GM20431 (cell line): ENCODE data around the gene ACTL8.
"Not testable (repeated sequence)": the region's sequence is repeated elsewhere in the genome, so short reads cannot be mapped to it uniquely, and the experiment has no call there.

ENCODE experiments used
- in situ Hi-C: fragments of 300-500 bp; cut with MseI, MboI; formaldehyde crosslinking; loops from one replicate; pipeline ENCODE4 v1.15.0; 2020; ENCODE audit warnings: low sequenced_read_pairs; ENCODE audit not compliant: unreplicated experiment

The ACTL8 gene

DNA sequence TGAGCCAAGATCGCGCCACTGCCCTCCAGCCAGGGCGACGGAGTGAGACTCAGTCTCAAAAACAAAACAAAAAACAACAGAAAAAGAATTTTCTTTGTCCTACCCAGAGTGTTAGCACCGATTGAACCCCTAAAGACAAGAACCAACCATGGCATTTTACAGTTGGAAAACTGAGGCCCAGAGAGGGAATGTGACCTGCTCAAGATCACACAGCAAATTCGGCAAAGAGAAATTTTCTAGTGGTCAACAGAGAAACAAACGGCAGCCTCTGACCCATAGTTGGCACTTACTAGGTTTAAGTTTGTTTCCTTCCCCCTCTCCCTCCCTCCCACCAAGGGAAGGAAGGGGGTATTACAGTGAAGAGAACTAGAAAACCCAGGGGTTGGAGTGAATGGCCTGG lies 20.5 kb upstream of the ACTL8 start:
- in situ Hi-C loops = no loop called here

DNA sequence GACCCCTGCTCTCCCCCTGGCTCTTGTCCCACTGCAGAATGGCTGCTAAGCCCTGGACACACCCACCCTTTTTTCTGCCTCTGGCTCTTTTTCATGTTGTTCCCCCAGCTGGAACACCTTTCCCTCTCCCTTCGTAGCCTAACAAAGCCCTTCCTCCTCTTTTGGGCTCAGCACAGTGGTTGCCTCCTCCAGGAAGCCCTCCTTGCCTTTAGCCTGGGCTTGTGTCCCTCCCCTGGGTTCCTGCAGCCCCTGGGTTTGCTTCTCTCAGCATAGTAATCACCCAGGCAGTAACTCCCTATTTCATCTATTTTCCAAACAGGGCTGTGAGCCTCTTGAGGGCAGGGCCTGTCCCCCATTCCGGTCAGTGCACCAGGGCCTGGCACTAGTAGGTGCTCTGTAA lies 19.8 kb upstream of the ACTL8 start:
- in situ Hi-C loops = no loop called here

DNA sequence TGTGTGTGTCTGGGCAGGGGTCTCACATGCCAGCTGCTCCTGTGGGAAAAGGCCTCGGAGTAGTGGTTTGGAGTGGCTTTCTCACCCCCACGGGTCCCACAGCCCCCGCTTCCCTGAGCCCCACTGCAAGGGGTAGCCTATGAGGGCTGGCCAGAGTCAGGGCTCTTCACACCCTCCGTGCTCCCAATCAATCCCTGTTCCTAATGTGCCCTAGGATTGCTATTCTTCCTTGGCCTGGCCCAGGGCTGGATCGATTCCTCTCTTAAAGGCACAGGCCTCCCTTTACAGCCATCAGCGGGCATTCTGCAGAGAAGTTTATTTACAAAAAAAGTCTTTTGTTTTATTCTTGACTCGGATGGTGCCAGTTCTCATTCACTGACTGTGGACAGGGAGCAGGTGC lies 19.3 kb upstream of the ACTL8 start:
- in situ Hi-C loops = no loop called here

DNA sequence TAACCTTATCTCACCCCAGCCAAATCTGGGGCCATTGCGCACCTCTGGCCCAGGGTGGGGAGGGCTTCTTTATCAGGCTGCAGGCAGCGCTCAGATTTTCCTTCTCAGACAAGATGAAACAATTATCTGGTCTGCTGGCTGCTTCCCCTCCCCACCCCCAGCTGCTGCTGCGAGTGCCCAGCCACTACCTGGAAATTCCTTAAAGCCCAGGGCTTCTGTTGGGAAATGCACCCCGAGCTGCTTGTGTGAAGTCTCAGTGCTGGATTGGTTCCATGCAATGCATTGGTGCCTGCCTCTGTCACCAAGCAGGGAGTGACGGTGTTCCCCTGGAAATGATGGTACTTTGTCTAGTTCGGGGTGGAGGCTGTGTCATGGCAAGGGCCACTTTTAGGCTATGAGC lies 18.5 kb upstream of the ACTL8 start:
- in situ Hi-C loops = no loop called here

DNA sequence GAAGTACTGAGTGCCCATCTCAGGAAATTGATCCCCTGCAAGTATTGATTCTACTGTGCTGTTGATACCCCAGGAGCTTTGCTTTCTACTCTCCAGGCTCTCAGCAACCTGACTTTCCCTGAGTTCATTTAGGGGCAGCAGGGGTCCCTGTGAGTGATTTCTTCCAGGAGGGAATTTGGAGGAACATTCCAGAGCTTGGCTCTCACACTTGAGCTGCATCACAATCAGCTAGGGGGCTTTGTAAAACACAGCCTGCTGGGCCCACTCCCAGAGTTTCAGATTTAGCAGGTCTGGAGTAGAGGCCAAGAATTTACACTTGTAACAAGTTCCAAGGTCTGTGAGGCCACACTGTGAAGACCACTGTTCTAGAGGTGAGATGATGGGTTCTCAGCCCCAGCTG lies 16.1 kb upstream of the ACTL8 start:
- in situ Hi-C loops = no loop called here

DNA sequence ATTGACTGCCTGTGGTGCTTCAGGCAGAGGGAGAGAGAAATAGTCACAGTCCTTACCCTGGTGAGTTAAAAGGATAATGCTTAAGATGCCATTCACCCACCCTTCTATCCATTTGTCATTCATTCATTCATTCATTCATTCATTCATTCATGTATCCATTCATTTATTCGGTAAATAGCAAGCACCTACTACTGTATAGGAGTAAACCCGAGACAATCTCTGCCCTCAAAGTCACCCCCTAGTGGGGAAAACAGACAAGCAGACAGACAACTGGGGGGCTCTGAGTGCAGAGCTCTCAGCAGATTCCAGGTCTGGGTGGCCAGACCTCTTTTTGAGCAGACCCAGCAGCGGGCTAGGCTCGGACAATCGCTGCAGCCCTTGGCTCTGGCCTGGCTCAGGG lies 14.1 kb upstream of the ACTL8 start:
- in situ Hi-C loops = no loop called here

DNA sequence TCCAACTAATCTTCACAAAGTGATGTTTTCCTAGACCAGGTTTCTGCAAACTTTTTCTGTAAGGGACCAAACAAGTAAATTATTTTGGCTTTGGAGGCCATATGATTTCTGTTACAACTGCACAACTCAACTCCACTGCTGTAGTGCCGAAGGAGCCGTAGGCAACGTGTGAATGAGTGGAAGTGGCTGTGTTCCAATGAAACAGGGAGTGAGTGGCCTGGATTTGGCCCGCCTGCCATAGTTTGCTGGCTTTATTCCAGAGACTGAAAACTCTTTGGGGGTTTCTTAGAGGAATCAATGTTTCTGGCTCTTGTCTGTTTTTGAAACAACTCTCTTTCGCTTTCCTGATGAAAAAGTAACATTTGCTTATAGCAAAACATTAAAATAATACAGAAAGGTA lies 12.6 kb upstream of the ACTL8 start:
- in situ Hi-C loops = no loop called here

DNA sequence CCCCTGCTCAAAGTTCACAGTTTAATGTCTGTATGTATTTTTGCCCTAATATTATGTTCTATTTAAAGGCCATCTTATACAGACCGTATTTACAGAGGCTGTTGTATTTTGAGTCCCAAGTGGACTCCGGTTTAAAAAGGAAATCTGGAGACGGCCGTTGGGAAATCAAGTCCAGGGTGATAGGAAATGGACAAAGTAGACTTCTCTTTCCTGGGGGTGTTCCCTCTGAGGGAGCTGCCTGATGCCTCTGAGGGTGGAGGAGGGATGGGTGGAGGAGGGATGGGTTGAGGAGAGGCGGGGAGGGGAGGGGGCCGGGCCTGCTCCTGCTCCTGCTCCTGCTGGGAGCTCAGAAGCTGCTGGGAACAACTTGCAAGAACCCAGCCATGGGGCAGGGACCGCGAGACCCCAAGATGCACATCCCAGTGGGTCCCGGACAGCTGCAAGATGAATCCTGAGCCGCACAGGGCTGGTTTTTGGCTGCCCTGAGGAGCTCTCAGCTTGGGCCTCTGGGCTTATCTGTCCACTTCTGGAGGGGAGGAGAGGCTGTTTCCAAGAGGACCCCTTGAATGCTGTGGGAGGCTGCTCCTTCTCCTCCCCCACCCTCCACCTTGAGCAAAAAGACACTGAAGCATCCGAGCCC lies 12.0 kb upstream of the ACTL8 start:
- in situ Hi-C loops = no loop called here

DNA sequence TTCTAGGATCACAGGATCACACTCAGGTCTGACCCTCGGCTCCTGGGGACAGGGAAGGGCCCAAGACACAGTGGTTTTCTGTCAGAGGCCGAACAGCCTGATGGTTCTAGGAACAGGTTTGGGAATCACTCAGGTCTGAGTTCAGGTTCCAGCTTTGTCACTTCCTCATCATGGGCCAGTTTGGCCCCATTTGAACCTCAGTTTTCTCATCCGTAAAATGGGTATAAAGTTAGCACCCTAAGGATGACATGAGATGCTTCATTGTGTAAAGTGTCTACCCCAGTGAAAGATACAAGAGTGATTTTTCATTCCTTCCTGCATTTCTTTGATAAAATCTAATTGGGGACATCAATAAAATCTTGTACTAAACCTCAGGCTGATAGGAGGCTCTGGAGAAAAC lies 11.2 kb upstream of the ACTL8 start:
- in situ Hi-C loops = no loop called here

DNA sequence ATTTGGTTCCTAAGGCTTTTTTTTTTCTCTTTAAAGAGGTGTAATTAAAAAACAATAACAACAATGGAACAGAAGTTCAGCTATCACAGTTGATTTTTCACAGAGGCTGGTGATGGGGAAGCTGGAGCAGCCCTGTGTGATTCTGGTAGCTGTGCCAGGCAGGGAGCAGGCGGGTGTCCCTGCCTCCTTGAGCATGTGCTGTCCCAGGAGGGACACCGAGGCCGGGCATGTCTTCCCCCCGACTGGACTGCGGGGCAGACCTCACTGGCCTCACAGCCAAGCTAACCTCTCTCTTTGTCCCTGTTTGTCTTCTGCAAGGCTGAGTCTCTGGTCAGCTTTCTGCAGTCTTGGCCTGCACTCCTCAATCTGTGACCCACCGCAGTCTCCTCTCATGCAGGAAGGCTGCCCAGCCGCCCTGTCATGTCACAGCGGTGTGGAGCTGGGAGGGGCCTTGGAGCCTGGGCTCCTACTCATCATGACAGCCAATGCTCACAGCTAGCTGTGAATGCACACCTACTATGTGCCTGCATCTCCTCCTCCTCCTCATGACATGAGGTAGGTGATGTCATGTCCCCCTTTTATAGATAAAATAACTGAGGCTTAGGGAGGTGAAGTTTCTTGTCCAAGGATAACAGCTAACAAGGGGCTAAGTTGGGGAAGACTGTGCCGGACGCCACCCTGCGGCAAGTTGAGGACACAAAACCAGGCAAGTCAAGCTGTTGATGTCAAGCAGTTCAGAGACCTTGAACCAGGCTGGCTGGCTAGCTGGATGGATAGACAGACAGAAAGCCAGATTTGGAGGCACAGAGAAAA lies 10.3 kb upstream of the ACTL8 start:
- in situ Hi-C loops = no loop called here

DNA sequence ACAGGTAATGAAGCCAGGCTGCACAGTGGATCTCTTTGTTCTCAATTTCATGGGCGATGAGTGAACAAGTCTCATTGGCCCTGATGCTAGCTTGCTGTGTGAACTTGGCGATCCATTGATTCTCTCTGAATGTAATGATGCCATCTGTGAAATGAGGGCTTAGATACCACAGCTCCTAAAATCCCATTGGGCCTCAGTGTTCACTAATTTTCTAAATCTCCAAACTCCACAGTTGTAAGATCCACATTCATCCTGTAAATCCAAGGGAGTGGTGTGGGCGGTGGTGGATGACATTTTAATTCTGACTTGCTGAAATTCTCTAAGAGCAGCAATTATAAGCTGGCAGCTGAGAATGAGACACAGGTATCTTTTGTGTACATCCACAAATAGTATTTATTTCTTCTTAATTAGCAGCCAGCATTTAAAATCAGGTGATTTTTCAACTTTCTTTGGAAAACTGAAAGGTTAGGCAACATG lies 9.6 kb upstream of the ACTL8 start:
- in situ Hi-C loops = no loop called here

DNA sequence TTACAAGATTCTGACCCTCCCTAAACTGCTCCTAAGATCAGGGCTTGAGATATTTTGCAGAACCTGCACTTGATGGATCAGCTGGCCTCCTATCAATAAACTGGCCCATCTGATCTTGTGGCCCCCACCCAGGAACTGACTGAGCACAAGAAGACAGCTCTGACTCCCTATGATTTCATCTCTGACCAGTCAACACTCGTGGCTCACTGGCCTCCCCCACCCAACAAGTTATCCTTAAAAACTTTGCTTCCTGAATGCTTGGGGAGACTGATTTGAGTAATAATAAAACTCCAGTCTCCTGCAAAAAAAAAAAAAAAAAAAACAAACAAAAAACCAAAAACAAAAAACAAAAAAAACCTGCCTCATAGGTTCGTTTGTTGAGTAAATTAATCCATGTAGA lies 8.9 kb upstream of the ACTL8 start:
- in situ Hi-C loops = not testable (repeated sequence)

DNA sequence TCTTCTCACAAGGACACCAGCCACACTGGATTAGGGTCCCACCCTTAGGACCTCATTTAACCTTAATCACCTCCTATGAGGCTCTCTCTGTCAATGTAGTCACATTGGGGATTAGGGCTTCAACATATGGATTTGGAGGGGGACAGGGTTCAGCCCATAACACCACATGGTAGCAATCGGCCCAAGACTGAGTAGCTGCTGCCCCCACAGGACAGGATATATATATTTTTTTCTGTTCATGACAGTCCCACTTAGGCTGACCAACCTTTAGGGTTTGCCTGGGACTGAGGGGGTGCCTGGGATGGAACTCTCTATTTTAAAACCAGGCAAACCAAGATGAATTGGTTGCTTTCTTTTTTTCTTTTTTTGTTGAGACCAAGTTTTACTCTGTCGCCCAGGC lies 8.2 kb upstream of the ACTL8 start:
- in situ Hi-C loops = no loop called here

DNA sequence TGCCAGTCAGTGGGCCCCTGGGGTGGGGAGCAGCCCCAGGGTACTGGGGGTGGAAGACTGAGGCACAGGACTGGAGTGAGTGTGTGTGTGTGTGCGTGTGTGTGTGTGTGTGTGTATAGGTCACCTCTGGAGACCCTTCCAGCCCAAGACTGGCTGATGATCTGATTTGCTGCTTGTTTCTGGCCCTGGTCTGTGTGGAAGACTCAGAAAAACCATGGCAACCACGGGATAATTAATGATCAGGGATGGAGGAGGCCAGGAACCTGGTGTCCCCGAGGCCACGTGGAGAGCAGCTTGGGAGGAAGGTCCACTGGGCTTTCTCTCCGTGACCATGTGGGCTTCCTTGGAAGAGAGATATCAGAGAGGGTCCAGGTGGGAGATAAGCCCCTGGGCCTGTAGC lies 4.8 kb upstream of the ACTL8 start:
- in situ Hi-C loops = no loop called here

DNA sequence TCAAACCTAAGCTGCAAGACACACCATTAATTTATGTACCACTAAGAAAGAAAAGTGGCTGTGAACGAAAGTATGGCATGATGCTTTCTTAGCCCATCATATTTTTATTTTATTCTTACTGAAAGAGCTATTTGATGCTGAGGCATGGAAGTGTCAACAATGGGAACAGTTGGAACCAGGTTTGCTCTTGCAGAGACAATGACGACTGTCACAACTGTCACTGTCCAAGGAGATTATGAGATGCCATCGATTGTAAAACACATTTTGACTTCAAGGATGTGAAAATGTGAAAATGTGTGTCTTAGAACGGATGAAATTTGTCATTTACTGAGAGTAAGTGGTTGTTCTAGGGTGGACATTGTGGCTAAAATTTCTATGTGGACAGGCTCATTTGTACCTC lies 2.8 kb upstream of the ACTL8 start:
- in situ Hi-C loops = no loop called here

DNA sequence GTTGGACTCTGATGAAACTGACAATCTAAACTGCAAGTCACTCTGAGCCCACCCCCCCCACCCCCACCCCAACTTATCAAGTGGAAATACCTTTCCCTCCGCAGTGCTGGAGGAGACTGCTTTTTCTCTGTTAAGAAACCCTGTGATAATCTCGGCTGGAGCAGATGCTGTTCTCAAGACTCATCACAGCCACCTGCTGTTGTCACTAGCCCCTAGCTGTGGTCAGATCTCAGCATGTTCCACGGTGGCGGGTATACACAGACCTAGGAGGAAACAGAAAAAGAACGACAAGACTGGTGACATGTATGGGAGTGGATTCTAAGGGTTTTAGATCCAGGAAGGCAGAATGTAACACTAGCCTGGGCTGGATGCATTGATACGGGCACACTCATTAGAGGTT lies 2.3 kb downstream of the ACTL8 start:
- in situ Hi-C loops = no loop called here

DNA sequence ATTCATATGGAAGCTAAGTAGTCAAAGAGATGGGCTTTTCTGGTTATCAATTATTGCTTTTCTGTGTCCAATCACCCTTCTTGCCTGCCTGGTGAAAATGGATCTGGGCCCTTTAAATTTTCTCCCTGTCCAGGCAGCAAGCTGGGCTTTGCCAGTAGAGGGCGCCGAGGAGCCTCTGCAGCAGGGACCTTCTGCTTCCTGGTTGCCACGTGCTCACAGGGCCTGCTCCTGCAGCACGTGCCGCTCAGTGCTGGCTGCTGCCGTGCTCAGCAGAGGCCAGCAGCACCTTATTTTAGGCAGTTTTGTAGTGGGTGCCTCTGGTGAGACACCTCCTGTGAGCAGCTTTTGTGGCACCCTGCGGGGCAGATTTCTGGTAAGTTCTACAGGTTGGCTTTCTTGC lies 4.0 kb downstream of the ACTL8 start:
- in situ Hi-C loops = no loop called here

DNA sequence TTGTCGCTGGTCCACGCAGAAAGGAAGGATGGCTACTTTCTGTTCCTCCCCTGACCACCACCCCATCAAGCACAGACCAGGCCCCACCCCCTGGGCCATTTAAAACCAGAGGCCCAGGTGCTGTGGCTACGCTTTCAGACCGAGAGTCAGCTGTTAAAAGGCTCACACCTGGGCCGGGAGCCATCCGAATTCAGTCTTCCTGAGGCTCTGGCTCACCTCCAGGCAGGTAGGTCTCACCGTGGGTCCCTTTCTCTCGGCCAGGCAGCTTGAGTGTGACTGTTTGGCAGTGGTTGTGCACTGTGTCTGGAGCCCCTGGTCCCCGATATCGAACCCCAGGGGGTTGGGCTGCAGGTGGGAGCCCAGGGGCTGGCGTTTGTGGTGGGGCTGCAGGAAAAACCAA lies 7.2 kb downstream of the ACTL8 start:
- in situ Hi-C loops = no loop called here

DNA sequence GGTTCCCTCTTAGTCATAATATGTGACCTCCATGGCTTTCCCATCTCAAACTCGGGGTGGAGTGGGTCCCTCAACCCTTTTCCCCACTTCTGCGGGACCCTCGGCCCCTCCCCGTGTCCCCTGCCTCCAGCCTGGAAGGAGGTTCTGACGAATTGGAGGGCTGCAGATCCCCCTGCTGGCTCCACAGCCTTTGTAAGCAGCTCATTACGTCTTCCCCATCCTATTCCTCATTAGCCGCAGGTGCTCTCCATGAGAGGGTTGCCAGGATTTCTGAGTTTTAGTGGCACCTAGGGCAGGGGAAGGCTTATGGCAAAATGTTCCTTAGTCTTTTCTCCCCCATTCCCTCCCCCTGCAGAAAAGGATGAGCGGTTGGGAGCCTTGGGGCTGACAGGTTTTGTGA lies 8.3 kb downstream of the ACTL8 start:
- in situ Hi-C loops = no loop called here

DNA sequence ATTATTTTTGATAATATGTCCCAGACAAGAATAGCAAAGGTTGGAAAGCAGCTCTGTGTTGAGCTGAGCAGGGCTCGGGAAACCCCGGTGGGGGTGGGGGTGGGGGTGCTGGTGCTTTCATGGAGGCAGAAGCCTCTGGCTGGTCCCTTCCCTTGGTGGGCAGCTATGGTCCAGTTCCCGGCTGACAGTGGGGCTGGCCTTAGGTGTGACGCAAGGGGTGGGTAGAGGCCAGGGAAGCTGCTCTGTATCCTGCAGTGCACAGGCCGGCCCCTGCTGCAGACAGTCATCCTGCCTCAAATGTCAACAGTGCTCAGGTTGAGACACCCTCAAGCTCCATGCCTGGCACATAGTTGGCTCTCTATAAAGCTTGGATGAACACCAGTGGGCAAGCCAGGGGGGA lies 8.9 kb downstream of the ACTL8 start:
- in situ Hi-C loops = no loop called here

DNA sequence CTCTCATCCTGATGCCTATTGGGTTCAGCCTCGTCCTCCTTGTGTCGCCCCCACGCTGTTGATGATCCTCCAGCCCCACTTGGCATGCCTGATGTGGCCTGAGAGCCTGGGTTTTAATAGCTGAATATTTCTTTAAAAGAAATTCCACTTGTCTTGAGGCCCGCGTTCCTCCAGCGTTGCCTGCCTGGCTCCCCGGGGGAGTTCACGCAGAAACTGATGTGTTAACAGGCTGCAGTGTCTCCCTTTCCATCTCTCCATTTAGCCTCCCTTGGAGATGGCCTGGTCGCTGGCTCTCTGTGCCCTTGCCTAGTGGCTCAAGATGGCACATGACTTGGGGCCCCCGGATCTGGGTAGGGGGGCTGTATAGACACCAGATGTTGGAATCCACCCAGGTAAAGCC lies 9.5 kb downstream of the ACTL8 start:
- in situ Hi-C loops = no loop called here
